Suppressor macrophage (primary cell): ENCODE data around the gene ISG20L2.

Experiments used
- DNase-seq, 4 experiments: peaks; one replicate each; pipeline ENCODE4 v3.0.0-alpha.2; 2020 to 2022

The ISG20L2 gene

GRCh38 chr1:156706657-156707416 lies 21.7 kb downstream of the ISG20L2 start:
- DNase-seq = peak in 1 of 4 experiments; percentile 22

GRCh38 chr1:156705918-156706656 lies 22.5 kb downstream of the ISG20L2 start:
- DNase-seq = peak; percentile 70 to 87 (median 79)

- DNase-seq = peak; percentile 63 to 77 (median 72)
These were observed 23.1 kb downstream of the ISG20L2 start, which contains the start of gene CRABP2 for GRCh38 chr1:156705321-156705917. CRABP2 (minus strand) TSS chr1:156705583; CDS start chr1:156705446, 137 bp downstream.

- DNase-seq = peak; percentile 58 to 76 (median 70)
These were observed 23.6 kb downstream of the ISG20L2 start for GRCh38 chr1:156704930-156705320.

- DNase-seq = no peak
These were observed 24.3 kb downstream of the ISG20L2 start for GRCh38 chr1:156704166-156704711.

GRCh38 chr1:156703741-156704140 lies 24.8 kb downstream of the ISG20L2 start:
- DNase-seq = peak in 1 of 4 experiments; percentile 22

GRCh38 chr1:156703336-156703735 lies 25.2 kb downstream of the ISG20L2 start:
- no peak for DNase-seq

- no peak for DNase-seq
These were observed 27.6 kb downstream of the ISG20L2 start for GRCh38 chr1:156700736-156701531.

GRCh38 chr1:156698995-156699394 lies 29.6 kb downstream of the ISG20L2 start:
- DNase-seq = peak; percentile 78 to 90 (median 86)

GRCh38 chr1:156697481-156697880 lies 31.1 kb downstream of the ISG20L2 start:
- no peak for DNase-seq

GRCh38 chr1:156696755-156697154 lies 31.8 kb downstream of the ISG20L2 start:
- no peak for DNase-seq

GRCh38 chr1:156694690-156694962 lies 33.9 kb downstream of the ISG20L2 start:
- DNase-seq = no peak

- DNase-seq = peak; percentile 33 to 47 (median 42)
These were observed 34.5 kb downstream of the ISG20L2 start for GRCh38 chr1:156693848-156694689.

- no peak for DNase-seq
These were observed 35.4 kb downstream of the ISG20L2 start for GRCh38 chr1:156692925-156693847.

- DNase-seq = no peak
These were observed 36.1 kb downstream of the ISG20L2 start for GRCh38 chr1:156692441-156692924.

GRCh38 chr1:156691665-156692440 lies 36.7 kb downstream of the ISG20L2 start:
- DNase-seq = peak; percentile 85 to 95 (median 94)

- DNase-seq = no peak
These were observed 37.4 kb downstream of the ISG20L2 start for GRCh38 chr1:156691191-156691590.

GRCh38 chr1:156690675-156691036 lies 37.9 kb downstream of the ISG20L2 start:
- DNase-seq = peak; percentile 67 to 81 (median 78)

- DNase-seq = peak; percentile 52 to 82 (median 74)
These were observed 38.5 kb downstream of the ISG20L2 start for GRCh38 chr1:156689953-156690674.
